GM12864 (cell line): Measurements from ENCODE around the gene MSRB3.

Experiments
- DNase-seq: peaks from one replicate; pipeline ENCODE4 v3.0.0-alpha.2; 2011; ENCODE audit warnings: low read depth
- H3K4me3 ChIP-seq: 2 replicates; pipeline ENCODE4 v1.5.1; 2011; ENCODE audit warnings: mild to moderate bottlenecking, low read depth, low read length, control low read depth
- CTCF ChIP-seq: IDR thresholded peaks from 2 replicates; pipeline ENCODE4 v1.5.1; 2011; ENCODE audit warnings: low read depth, mild to moderate bottlenecking, moderate library complexity, low read length, control low read depth, inconsistent platforms; ENCODE audit errors: missing control alignments

Gene MSRB3

DNA sequence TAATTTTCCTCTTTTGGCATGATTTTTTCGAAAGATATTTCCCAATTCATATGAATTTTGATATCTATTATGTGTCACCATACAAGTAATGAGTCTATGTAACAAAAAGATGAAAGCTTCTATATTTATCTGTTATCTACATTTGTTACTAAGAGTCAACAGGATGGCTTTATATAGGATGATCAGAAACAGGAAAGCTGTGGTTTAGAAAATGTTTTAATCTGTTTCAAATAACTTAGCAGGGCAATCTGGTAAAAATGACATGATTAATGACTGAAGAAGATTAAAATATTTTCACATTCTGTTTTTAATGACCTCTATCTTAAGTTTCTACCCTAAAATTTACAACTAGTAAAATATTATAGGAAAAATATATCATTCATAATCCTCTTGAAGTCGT is 105.8 kb downstream of the MSRB3 start:
- no peak for TF ChIP-seq CTCF

DNA sequence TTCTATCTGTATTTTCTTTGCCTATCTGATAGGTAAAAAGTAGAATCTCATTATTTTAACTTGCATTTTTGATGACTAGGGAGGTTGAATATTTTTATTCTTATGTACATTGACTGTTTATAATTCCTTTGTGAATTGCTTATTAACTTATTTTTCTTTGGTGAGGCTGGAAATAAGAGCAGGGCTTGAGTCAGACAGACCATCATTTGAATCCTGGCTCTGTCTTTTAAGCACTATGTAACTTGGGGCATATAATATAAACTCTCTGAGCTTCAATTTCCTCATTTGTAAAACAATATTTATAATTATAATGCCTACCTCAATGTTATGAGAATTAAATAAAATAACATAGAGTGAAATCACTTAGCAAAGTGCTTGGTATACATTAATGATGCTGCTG is 108.9 kb downstream of the MSRB3 start:
- TF ChIP-seq CTCF, result no peak
- no peak overlapping the region for H3K4me3 ChIP-seq
- DNase-seq, result no peak

More for the DNA sequence above, 105.8 kb downstream of the MSRB3 start:
- no peak for DNase-seq
- H3K4me3 ChIP-seq, result no peak overlapping the region

- TF ChIP-seq CTCF, result no peak
These were observed 111.0 kb downstream of the MSRB3 start for GRCh38 chr12:65389436-65389835.

GRCh38 chr12:65391711-65392110 is 113.2 kb downstream of the MSRB3 start:
- no peak for DNase-seq
- no peak overlapping the region for H3K4me3 ChIP-seq
- no peak for TF ChIP-seq CTCF

More at GRCh38 chr12:65389436-65389835, 111.0 kb downstream of the MSRB3 start:
- DNase-seq, result no peak
- H3K4me3 ChIP-seq, result no peak overlapping the region

GRCh38 chr12:65392491-65392890 is 114.0 kb downstream of the MSRB3 start:
- DNase-seq, result no peak
- TF ChIP-seq CTCF, result no peak
- no peak overlapping the region for H3K4me3 ChIP-seq

GRCh38 chr12:65403188-65403587 is 124.7 kb downstream of the MSRB3 start:
- no peak for TF ChIP-seq CTCF
- no peak overlapping the region for H3K4me3 ChIP-seq
- no peak for DNase-seq

DNA sequence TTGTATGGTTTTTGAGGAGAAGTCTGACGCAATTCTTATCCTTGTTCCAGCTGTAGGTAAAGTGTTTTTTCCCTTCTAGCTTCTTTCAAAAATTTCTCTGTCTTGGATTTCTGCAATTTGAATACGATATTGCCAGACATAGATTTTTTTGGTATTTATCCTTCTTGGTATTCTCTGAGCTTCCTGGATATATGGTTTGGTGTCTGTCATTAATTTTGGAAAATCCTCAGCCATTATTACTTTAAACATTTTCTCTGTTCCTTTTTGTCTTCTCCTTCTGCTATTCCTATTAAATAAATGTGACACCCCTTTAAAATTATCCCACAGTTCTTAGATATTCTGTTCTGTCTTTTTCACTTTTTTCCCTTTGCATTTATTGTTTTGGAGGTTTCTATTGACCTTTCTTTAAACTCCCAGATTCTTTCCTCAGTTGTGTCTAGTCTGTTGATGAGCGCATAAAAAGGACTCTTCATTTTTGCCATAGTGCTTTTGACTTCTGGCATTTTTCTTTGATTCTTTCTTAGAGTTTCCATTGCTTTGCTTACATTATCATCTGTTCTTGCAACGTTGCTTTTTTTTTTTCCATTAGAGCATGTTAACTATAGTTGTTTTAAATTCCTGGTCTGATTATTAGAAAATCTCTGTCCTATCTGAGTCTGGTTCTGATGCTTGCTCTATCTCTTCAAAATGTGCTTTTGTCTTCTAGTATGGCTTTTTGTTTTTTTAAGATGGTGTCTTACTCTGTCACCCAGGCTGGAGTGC is 129.1 kb downstream of the MSRB3 start:
- H3K4me3 ChIP-seq, result no peak overlapping the region
- no peak for DNase-seq
- no peak for TF ChIP-seq CTCF
